Measurements from ENCODE around the gene ROS1. TPM values are rescaled to one million over a fixed set of nuclear protein-coding genes. Genes with fewer than 3 reads are reported as not detected.

The ROS1 gene
- total RNA-seq, 1 donor from 2014 or later: not detected

DNA sequence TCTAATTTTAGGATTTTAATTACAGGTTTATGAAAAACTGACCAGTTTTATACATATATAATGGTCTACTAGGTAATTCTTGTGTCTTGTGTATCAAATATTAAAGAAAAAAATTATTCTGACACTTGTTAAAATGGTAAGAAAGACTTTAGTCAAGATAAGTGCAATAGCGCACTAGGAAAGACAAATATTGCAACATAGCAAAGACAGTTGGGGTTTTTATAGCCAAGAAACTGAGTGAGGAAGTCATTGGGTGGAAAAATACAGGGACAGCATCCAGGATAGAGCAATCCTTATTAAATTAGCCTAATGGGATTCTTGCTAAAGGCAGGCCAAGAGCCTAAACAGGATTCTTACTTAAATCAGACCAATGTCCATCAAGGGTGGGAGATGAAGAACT is 71.1 kb downstream of the ROS1 start:
- Mint-ChIP-seq H3K36me3 (no peaks in the 10 kb centered on the region), H3K27ac (no peak overlapping the region), H3K27me3 (ENCODE audit: insufficient read depth, low read depth) (no peaks in the 10 kb centered on the region), H3K4me1 (no peaks in the 10 kb centered on the region), H3K4me3 (no peak overlapping the region), H3K9me3 (no peaks in the 10 kb centered on the region)
- DNase-seq (ENCODE audit: low spot score): no peak
- Histone ChIP-seq H3K9me3 (ENCODE audit: low read depth) (no peaks in the 10 kb centered on the region), H3K36me3 (no peaks in the 10 kb centered on the region), H3K27me3 (no peaks in the 10 kb centered on the region), H3K79me2 (ENCODE audit: low read depth) (no peaks in the 10 kb centered on the region), H3K9ac (no peak overlapping the region), H3K4me2 (no peak overlapping the region), H3K27ac (no peak overlapping the region), H3K4me3 (no peak overlapping the region), H2AFZ (replicated peaks) (no peak overlapping the region), H3K4me1 (peaks cover 10% of the 10 kb centered on the region), H4K20me1 (ENCODE audit: low read depth) (no peaks in the 10 kb centered on the region), H3F3A (ENCODE audit: low read depth) (no peaks in the 10 kb centered on the region)
- no peak for TF ChIP-seq EZH2phosphoT487 (IDR thresholded peaks at IDR 0.05)
- no peak for TF ChIP-seq EZH2 (IDR thresholded peaks at IDR 0.05)
- TF ChIP-seq, protein P1, sequence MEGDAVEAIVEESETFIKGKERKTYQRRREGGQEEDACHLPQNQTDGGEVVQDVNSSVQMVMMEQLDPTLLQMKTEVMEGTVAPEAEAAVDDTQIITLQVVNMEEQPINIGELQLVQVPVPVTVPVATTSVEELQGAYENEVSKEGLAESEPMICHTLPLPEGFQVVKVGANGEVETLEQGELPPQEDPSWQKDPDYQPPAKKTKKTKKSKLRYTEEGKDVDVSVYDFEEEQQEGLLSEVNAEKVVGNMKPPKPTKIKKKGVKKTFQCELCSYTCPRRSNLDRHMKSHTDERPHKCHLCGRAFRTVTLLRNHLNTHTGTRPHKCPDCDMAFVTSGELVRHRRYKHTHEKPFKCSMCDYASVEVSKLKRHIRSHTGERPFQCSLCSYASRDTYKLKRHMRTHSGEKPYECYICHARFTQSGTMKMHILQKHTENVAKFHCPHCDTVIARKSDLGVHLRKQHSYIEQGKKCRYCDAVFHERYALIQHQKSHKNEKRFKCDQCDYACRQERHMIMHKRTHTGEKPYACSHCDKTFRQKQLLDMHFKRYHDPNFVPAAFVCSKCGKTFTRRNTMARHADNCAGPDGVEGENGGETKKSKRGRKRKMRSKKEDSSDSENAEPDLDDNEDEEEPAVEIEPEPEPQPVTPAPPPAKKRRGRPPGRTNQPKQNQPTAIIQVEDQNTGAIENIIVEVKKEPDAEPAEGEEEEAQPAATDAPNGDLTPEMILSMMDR (IDR thresholded peaks at IDR 0.05): no peak

DNA sequence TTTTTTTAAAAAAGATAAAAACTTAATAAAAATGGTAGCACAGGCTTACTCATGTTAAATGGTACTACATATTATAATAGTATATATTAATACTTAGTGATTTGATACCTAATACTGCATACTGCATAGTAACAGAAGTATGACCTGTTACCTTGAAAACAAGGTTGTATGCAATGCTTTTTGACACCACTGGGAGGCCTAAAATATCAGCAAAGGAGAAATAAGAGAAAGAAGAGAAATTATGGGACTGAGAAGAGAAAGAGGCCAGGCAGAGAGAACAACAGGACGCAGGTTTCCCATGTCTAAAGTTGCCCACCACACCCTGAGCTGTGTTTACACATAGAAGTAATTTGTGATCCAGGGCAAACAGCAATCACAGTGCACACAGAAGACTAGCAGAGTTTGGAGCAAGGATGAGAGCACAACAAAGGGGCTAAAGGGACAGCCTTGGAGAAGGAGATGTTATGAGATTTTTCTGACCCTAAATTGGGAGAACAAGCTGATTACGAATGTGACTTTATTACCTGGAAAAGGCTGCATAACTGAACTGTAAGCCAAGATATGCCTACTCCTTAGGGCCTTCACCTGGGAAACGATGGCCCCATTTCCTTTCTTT is 73.2 kb downstream of the ROS1 start:
- H3K27ac ChIP-seq: no peak overlapping the region
- peak overlapping the region; percentile 75 for H2AFZ ChIP-seq (replicated peaks)
- Mint-ChIP-seq H3K36me3 (no peaks in the 10 kb centered on the region), H3K4me1 (no peaks in the 10 kb centered on the region), H3K4me3 (no peak overlapping the region), H3K9me3 (no peaks in the 10 kb centered on the region), H3K27ac (no peak overlapping the region), H3K27me3 (ENCODE audit: insufficient read depth, low read depth) (no peaks in the 10 kb centered on the region)
- H3K9ac ChIP-seq: no peak overlapping the region
- no peak overlapping the region for H3K4me3 ChIP-seq
- H3K4me1 ChIP-seq: peaks cover 10% of the 10 kb centered on the region
- H3K27me3 ChIP-seq: no peaks in the 10 kb centered on the region
- H3K4me2 ChIP-seq: no peak overlapping the region
- H3K79me2 ChIP-seq (ENCODE audit: low read depth): no peaks in the 10 kb centered on the region
- H3K36me3 ChIP-seq: no peaks in the 10 kb centered on the region
- H4K20me1 ChIP-seq (ENCODE audit: low read depth): no peaks in the 10 kb centered on the region
- H3K9me3 ChIP-seq (ENCODE audit: low read depth): no peaks in the 10 kb centered on the region
- no peaks in the 10 kb centered on the region for H3F3A ChIP-seq (ENCODE audit: low read depth)
- no peak for DNase-seq (ENCODE audit: low spot score)
- TF ChIP-seq EZH2phosphoT487 (IDR thresholded peaks at IDR 0.05) (no peak), EZH2 (IDR thresholded peaks at IDR 0.05) (no peak)
- TF ChIP-seq, protein P1 (IDR thresholded peaks at IDR 0.05): peak; percentile 54

DNA sequence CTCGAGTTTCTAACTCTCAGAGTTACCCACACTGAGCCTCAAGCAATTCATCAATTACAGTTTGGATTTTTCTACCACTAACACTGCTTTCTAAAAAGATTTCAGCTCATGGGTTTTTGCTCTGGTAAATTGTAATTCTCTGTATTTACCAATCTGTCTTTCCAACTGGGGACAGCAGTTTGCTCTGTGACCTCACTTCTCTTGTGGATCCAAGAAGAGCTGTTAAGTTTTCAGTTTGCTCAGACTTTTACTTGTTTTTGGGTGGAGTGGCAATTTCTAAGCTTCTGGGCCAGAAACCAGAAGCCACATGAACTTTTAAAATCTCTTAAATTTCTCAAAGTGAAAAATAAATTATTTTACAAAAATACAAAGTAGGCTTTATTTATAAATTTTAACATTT is 74.2 kb downstream of the ROS1 start:
- Histone ChIP-seq H3K4me1 (peaks cover 10% of the 10 kb centered on the region), H3K9me3 (ENCODE audit: low read depth) (no peaks in the 10 kb centered on the region), H2AFZ (replicated peaks) (peak overlapping the region; percentile 79), H3K9ac (no peak overlapping the region), H3K27me3 (no peaks in the 10 kb centered on the region), H3K27ac (no peak overlapping the region), H3K36me3 (no peaks in the 10 kb centered on the region), H3F3A (ENCODE audit: low read depth) (no peaks in the 10 kb centered on the region), H3K4me2 (no peak overlapping the region), H3K79me2 (ENCODE audit: low read depth) (no peaks in the 10 kb centered on the region), H4K20me1 (ENCODE audit: low read depth) (no peaks in the 10 kb centered on the region), H3K4me3 (no peak overlapping the region)
- Mint-ChIP-seq H3K9me3 (no peaks in the 10 kb centered on the region), H3K36me3 (no peaks in the 10 kb centered on the region), H3K4me1 (no peaks in the 10 kb centered on the region), H3K27ac (no peak overlapping the region), H3K27me3 (ENCODE audit: insufficient read depth, low read depth) (no peaks in the 10 kb centered on the region), H3K4me3 (no peak overlapping the region)
- TF ChIP-seq EZH2phosphoT487 (IDR thresholded peaks at IDR 0.05) (no peak), EZH2 (IDR thresholded peaks at IDR 0.05) (no peak)
- TF ChIP-seq, protein P1 (IDR thresholded peaks at IDR 0.05): no peak
- no peak for DNase-seq (ENCODE audit: low spot score)

All from neural progenitor cell (in vitro differentiated cells).